ENCODE measurements around the gene IFIT1B. TPM values are rescaled to one million over a fixed set of nuclear protein-coding genes. Genes with fewer than 3 reads are reported as not detected.

IFIT1B gene
- total RNA-seq, 1 experiment from 2014 or later: not detected

GRCh38 chr10:89357975-89358374 lies 19.9 kb upstream of the IFIT1B start (continued):
- TF ChIP-seq PRDM15 (CRISPR knock-in tag; IDR thresholded peaks at IDR 0.05) (no peak), GRHL2 (CRISPR knock-in tag; IDR thresholded peaks at IDR 0.05; ENCODE audit: insufficient replicate concordance, severe bottlenecking) (no peak), ELF4 (CRISPR knock-in tag; IDR thresholded peaks at IDR 0.05; ENCODE audit: low read depth) (no peak)

- Mint-ChIP-seq H3K4me3 (no peak overlapping the region), H3K36me3 (no peaks in the 10 kb centered on the region), H3K9me3 (0 out of 2 replicates have a peak, but pooled peaks cover 3% of the 10 kb centered on the region), H3K27ac (no peak overlapping the region), H3K27me3 (ENCODE audit: low read depth) (no peaks in the 10 kb centered on the region), H3K4me1 (peaks cover 12% of the 10 kb centered on the region)
- CTCF ChIA-PET: no interaction called here
- POLR2A ChIA-PET: no interaction called here
- DNase-seq (ENCODE audit: low spot score): no peak
- no peak for ATAC-seq
- no peak for TF ChIP-seq ZNF425 (CRISPR knock-in tag; conservative IDR thresholded peaks at IDR 0.05)
- no peak for TF ChIP-seq USF2 (CRISPR knock-in tag; IDR thresholded peaks at IDR 0.05)
- TF ChIP-seq SMAD4 (CRISPR knock-in tag; IDR thresholded peaks at IDR 0.05): no peak
- TF ChIP-seq ATF3 (CRISPR knock-in tag; conservative IDR thresholded peaks at IDR 0.05): no peak
- TF ChIP-seq MAX (CRISPR knock-in tag; IDR thresholded peaks at IDR 0.05): no peak
- no peak for TF ChIP-seq ATF6 (CRISPR knock-in tag; IDR thresholded peaks at IDR 0.05)
- no peak for TF ChIP-seq NR2C2 (CRISPR knock-in tag; IDR thresholded peaks at IDR 0.05)
- TF ChIP-seq ELF4 (CRISPR knock-in tag; IDR thresholded peaks at IDR 0.05; ENCODE audit: low read depth): no peak
- TF ChIP-seq IRF1 (CRISPR knock-in tag; IDR thresholded peaks at IDR 0.05): no peak
- TF ChIP-seq NR1H2 (CRISPR knock-in tag; IDR thresholded peaks at IDR 0.05): no peak
- no peak for TF ChIP-seq MLX (CRISPR knock-in tag; IDR thresholded peaks at IDR 0.05)
- TF ChIP-seq JUN (CRISPR knock-in tag; IDR thresholded peaks at IDR 0.05): no peak
- no peak for TF ChIP-seq ZNF138 (CRISPR knock-in tag; conservative IDR thresholded peaks at IDR 0.05)
- no peak for TF ChIP-seq ZNF121 (CRISPR knock-in tag; IDR thresholded peaks at IDR 0.05)
These were observed 17.7 kb upstream of the IFIT1B start for GRCh38 chr10:89360157-89360556.

Data from WTC11 (cell line).